22Rv1 (cell line): ENCODE data around the gene USP50.

Source experiments
- CTCF ChIP-seq: fragments of 450-650 bp; IDR thresholded peaks from 2 replicates; pipeline ENCODE4 v1.5.1; 2017; ENCODE audit warnings: mild to moderate bottlenecking
- ZFX ChIP-seq: fragments of 450-650 bp; IDR thresholded peaks from 2 replicates; pipeline ENCODE4 v1.6.1; 2017; ENCODE audit warnings: antibody characterized with exemption, borderline replicate concordance

GRCh38 chr15:50513001-50513400, 33.5 kb downstream of the USP50 start:
- TF ChIP-seq CTCF (no peak), ZFX (no peak)
